SU-DHL-6 (cell line): ENCODE data around the gene TFDP2.

Experiments used
- H2AFZ ChIP-seq: fragments of 200-600 bp; sonication (generic); 2 replicates; pipeline ENCODE4 v1.6.1; 2014; ENCODE audit warnings: low read depth, mild to moderate bottlenecking, moderate library complexity, mixed read lengths, antibody characterized with exemption, low read length; ENCODE audit not compliant: severe bottlenecking
- H3F3A ChIP-seq: fragments of 200-600 bp; shearing (Covaris generic); 2 replicates; pipeline ENCODE4 v1.6.0; 2016; ENCODE audit warnings: antibody characterized with exemption, mild to moderate bottlenecking; ENCODE audit not compliant: insufficient read depth
- H3K27ac ChIP-seq: fragments of 200-600 bp; sonication (generic); 2 replicates; pipeline ENCODE4 v1.5.1; 2016; ENCODE audit warnings: low read depth, mild to moderate bottlenecking, low read length, moderate library complexity, mixed read lengths
- H3K27me3 ChIP-seq: fragments of 200-600 bp; sonication (generic), shearing (Covaris generic); 2 replicates; pipeline ENCODE4 v1.6.0; 2014; ENCODE audit warnings: mild to moderate bottlenecking, low read length
- H3K36me3 ChIP-seq: fragments of 200-600 bp; sonication (generic); 2 replicates; pipeline ENCODE4 v1.6.1; 2014; ENCODE audit warnings: mild to moderate bottlenecking, low read length, mixed read lengths
- H3K4me2 ChIP-seq: fragments of 300-600, 200-600 bp; shearing (Covaris generic), sonication (generic); 2 replicates; pipeline ENCODE4 v1.6.0; 2014; ENCODE audit warnings: low read length, low read depth, mild to moderate bottlenecking; ENCODE audit not compliant: poor library complexity, severe bottlenecking
- H3K4me3 ChIP-seq: fragments of 200-600 bp; sonication (generic); 2 replicates; pipeline ENCODE4 v1.5.1; 2014; ENCODE audit warnings: antibody characterized with exemption, low read length, mild to moderate bottlenecking, mixed read lengths; ENCODE audit not compliant: insufficient read depth, poor library complexity, severe bottlenecking
- H3K79me2 ChIP-seq: fragments of 200-600 bp; sonication (generic); 2 replicates; pipeline ENCODE4 v1.6.1; 2014; ENCODE audit warnings: mild to moderate bottlenecking, low read length, moderate library complexity; ENCODE audit not compliant: insufficient read depth
- H3K9ac ChIP-seq: fragments of 200-600 bp; sonication (generic); 2 replicates; pipeline ENCODE4 v1.7.0; 2014; ENCODE audit warnings: mild to moderate bottlenecking, low read length
- H3K9me2 ChIP-seq: fragments of 200-600 bp; sonication (generic); replicated peaks from 2 replicates; pipeline ENCODE4 v1.6.1; 2014; ENCODE audit warnings: low read length; ENCODE audit not compliant: insufficient read depth
- H3K9me3 ChIP-seq: fragments of 200-600 bp; sonication (generic); 2 replicates; pipeline ENCODE4 v1.6.1; 2014; ENCODE audit warnings: low read length, mixed read lengths; ENCODE audit not compliant: insufficient read depth
- H4K20me1 ChIP-seq: fragments of 200-600 bp; sonication (generic); 2 replicates; pipeline ENCODE4 v1.6.1; 2014; ENCODE audit warnings: low read depth, mild to moderate bottlenecking, antibody characterized with exemption, low read length, moderate library complexity, mixed read lengths
- CTCF ChIP-seq: fragments of 200-600 bp; sonication (generic); IDR thresholded peaks from one replicate; pipeline ENCODE4 v1.5.1; 2017; ENCODE audit warnings: antibody characterized with exemption, mild to moderate bottlenecking, low read length, moderate library complexity; ENCODE audit not compliant: insufficient read depth, poor library complexity, severe bottlenecking
- EZH2phosphoT487 ChIP-seq: fragments of 200-600 bp; sonication (generic), shearing (Covaris generic); conservative IDR thresholded peaks from 2 replicates; pipeline ENCODE4 v1.6.1; 2018; ENCODE audit warnings: mild to moderate bottlenecking, antibody characterized with exemption, low read length, moderate library complexity, mixed read lengths

TFDP2 gene

GRCh38 chr3:142026333-142026732 is 123.0 kb downstream of the TFDP2 start:
- no peaks in the 10 kb centered on the region for H3K79me2 ChIP-seq
- peak overlapping the region; percentile 91 for H3K4me2 ChIP-seq
- no peak overlapping the region for H3K9ac ChIP-seq
- no peaks in the 10 kb centered on the region for H3K36me3 ChIP-seq
- no peaks in the 10 kb centered on the region for H3F3A ChIP-seq
- H4K20me1 ChIP-seq = no peaks in the 10 kb centered on the region
- no peak overlapping the region for H3K4me3 ChIP-seq
- no peak overlapping the region for H3K27ac ChIP-seq
- TF ChIP-seq CTCF (no peak), EZH2phosphoT487 (no peak)
- H3K9me3 ChIP-seq = no peaks in the 10 kb centered on the region
- H2AFZ ChIP-seq = no peak overlapping the region
- no peaks in the 10 kb centered on the region for H3K27me3 ChIP-seq
- no peaks in the 10 kb centered on the region for H3K9me2 ChIP-seq

DNA sequence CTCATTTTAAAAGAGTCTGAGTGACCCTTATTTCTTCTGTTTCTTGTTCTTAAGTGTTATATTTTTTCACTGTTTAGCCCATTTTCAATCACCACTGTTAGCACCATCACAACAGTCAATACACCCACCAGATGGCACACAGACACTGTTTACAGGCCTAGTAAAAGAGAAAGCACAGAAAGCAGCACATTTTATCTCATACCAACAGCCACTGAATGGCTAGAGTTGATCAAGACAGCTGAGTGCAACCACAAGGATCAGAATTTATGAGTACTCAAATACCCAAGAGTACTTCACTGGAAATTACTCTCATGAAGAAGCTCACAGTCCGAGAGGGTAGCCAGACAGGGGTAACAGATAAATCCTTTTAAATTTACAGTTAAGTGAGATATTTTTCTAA is 127.0 kb downstream of the TFDP2 start:
- Histone ChIP-seq H3K27ac (no peak overlapping the region), H4K20me1 (no peaks in the 10 kb centered on the region), H3F3A (no peaks in the 10 kb centered on the region), H3K4me3 (no peak overlapping the region), H3K36me3 (no peaks in the 10 kb centered on the region), H2AFZ (no peak overlapping the region), H3K27me3 (no peaks in the 10 kb centered on the region), H3K4me2 (no peak overlapping the region), H3K79me2 (no peaks in the 10 kb centered on the region), H3K9ac (no peak overlapping the region), H3K9me3 (no peaks in the 10 kb centered on the region), H3K9me2 (no peaks in the 10 kb centered on the region)
- TF ChIP-seq CTCF (no peak), EZH2phosphoT487 (no peak)

DNA sequence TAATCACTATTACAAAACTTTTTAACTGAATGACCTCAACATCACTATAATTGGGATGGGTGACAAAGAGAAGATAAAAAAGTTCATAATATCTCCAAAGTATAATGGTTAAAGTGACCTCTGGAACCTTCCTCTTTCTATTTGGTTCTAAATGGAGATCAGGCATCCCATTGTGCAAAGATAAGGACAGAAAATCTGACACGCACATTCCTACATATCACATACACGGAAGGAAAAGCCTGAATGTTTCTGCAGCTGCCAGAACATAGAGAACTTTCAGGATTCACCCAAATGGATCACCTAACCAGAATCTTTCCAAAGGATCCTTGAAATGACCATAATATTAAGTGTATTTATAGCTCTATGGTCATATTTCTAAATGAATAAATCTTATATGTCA is 128.2 kb downstream of the TFDP2 start:
- H3K27ac ChIP-seq = no peak overlapping the region
- H4K20me1 ChIP-seq = no peaks in the 10 kb centered on the region
- no peak for TF ChIP-seq EZH2phosphoT487
- no peak for TF ChIP-seq CTCF
- no peaks in the 10 kb centered on the region for H3K9me2 ChIP-seq
- no peak overlapping the region for H3K4me3 ChIP-seq
- H2AFZ ChIP-seq = no peak overlapping the region
- no peaks in the 10 kb centered on the region for H3K36me3 ChIP-seq
- H3K9ac ChIP-seq = no peak overlapping the region
- H3F3A ChIP-seq = no peaks in the 10 kb centered on the region
- no peaks in the 10 kb centered on the region for H3K27me3 ChIP-seq
- no peaks in the 10 kb centered on the region for H3K79me2 ChIP-seq
- H3K9me3 ChIP-seq = no peaks in the 10 kb centered on the region
- no peak overlapping the region for H3K4me2 ChIP-seq

DNA sequence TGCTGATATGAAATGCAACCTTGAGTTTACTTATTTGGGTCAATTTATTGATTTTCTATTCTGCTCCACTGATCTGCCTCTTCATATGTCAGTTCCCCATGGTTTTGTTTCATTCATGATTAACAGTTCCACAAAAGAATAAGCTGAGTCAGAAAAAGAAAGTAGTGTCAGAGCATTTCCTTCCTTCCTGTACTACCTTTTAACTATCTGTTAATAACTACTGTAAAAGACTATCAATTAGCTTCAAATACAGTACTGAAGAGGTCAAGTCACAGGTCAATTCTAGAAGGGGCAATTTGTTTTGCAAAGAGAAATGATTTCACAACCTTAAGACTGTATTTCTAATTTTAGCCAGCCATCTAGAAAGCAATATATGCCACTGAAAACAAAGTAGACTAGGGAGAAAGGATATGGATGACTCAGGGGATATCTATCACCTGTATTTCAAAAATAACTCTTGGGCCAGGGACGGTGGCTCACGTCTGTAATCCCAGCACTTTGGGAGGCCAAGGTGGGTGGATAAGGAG is 129.5 kb downstream of the TFDP2 start:
- Histone ChIP-seq H3K79me2 (no peaks in the 10 kb centered on the region), H3K9ac (no peak overlapping the region), H3K4me3 (no peak overlapping the region), H3K9me2 (no peaks in the 10 kb centered on the region), H3F3A (no peaks in the 10 kb centered on the region), H3K9me3 (no peaks in the 10 kb centered on the region), H3K4me2 (no peak overlapping the region), H3K27me3 (no peaks in the 10 kb centered on the region), H2AFZ (no peak overlapping the region), H3K36me3 (no peaks in the 10 kb centered on the region), H3K27ac (no peak overlapping the region), H4K20me1 (no peaks in the 10 kb centered on the region)
- no peak for TF ChIP-seq CTCF
- TF ChIP-seq EZH2phosphoT487 = no peak
